ENCODE data around the gene AMH. TPM values are rescaled to one million over a fixed set of nuclear protein-coding genes. Genes with fewer than 3 reads are reported as not detected.

AMH gene
- total and polyA plus RNA-seq, 2 experiments from 2014 or later: 1.9 to 6.8 TPM

DNA sequence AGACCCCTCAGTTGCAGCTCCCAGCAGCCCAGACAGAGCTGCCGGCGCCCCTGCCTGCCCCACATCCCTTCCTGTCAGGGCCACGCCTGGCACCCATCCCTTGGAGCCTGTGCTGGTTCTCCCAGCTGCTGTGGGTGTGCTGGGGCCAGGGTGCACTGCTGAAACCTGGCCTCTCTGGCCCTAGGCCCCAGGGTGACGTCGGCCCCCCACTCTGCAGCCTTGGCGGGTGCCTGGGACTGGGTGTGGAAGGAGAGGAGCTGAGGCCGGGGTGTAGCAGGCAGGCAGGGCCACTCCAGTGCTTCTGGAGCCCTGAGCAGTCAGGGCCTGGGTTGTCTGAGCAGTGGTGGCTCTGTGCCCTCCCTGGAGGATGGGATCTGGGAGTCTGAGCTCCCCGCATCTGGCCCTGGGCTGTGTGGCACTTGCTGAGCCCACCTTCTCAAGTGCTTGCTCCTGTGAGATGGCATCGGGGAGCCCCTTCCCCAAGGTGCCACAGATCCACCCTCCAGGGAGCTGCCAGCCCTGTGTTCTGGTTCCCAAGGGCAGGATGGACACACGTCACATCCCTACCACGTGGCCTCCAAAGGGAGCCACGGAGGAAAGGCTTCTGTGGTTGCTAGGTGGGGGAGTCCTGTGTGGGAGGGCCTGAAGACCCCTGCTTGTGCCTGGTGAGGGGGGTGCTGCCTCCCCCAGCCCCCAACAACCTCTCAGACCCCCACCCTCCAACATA lies 18.2 kb upstream of the AMH start (continued):
- TF ChIP-seq, protein P1, sequence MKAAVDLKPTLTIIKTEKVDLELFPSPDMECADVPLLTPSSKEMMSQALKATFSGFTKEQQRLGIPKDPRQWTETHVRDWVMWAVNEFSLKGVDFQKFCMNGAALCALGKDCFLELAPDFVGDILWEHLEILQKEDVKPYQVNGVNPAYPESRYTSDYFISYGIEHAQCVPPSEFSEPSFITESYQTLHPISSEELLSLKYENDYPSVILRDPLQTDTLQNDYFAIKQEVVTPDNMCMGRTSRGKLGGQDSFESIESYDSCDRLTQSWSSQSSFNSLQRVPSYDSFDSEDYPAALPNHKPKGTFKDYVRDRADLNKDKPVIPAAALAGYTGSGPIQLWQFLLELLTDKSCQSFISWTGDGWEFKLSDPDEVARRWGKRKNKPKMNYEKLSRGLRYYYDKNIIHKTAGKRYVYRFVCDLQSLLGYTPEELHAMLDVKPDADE (IDR thresholded peaks at IDR 0.05): no peak

DNA sequence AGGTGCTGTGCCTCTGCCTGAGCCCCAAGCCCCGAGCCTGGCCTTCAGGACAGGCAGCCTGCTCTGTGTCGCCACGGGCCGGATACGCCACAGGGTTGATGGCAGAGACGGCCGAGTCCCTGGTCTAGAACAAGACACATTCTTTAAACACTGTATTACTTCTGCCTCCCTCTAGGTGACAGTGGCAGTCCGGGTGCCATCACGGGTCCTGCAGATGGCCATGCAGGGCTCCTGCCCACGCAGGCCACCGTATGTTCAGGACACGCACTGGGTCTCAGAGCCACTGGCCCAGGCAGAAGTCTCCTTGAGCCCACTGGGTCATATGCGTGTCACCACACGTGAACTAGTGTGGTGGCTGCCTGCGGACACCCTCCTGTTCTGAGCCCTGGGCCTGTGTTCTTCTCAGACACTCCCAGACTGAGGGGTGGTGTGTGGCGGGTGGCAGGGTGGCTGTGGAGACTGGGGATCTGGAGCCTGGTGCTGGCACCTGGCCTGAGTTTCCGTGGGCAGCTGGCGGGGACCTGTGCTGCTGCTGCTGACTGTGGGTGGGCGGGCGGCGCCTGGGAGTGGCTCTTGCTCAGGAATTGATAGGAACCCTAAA lies 17.4 kb upstream of the AMH start:
- peaks cover 20% of the 10 kb centered on the region for H3K79me2 ChIP-seq (replicated peaks; ENCODE audit: insufficient read depth)
- TF ChIP-seq, protein P2, sequence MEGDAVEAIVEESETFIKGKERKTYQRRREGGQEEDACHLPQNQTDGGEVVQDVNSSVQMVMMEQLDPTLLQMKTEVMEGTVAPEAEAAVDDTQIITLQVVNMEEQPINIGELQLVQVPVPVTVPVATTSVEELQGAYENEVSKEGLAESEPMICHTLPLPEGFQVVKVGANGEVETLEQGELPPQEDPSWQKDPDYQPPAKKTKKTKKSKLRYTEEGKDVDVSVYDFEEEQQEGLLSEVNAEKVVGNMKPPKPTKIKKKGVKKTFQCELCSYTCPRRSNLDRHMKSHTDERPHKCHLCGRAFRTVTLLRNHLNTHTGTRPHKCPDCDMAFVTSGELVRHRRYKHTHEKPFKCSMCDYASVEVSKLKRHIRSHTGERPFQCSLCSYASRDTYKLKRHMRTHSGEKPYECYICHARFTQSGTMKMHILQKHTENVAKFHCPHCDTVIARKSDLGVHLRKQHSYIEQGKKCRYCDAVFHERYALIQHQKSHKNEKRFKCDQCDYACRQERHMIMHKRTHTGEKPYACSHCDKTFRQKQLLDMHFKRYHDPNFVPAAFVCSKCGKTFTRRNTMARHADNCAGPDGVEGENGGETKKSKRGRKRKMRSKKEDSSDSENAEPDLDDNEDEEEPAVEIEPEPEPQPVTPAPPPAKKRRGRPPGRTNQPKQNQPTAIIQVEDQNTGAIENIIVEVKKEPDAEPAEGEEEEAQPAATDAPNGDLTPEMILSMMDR (conservative IDR thresholded peaks at IDR 0.05; ENCODE audit: low read depth in 2 of 2): peak; percentile 20 to 31; a peak in 2 of 4 replicates
- peak; percentile 36 for TF ChIP-seq POLR2AphosphoS5 (IDR thresholded peaks at IDR 0.05; ENCODE audit: low read depth)
- TF ChIP-seq ZNF114 (CRISPR knock-in tag; IDR thresholded peaks at IDR 0.05): no peak
- H2AFZ ChIP-seq: no peak overlapping the region
- H3K9me2 ChIP-seq (ENCODE audit: insufficient read depth): no peaks in the 10 kb centered on the region
- peaks cover 19% of the 10 kb centered on the region for H3K27me3 Mint-ChIP-seq (ENCODE audit: insufficient read depth, low read depth, poor library complexity)
- H3K4me3 Mint-ChIP-seq: no peak overlapping the region
- H3K4me2 ChIP-seq: no peak overlapping the region
- no peak for DNase-seq (ENCODE audit: low spot score)
- H3K27ac ChIP-seq (ENCODE audit: low read depth): 0 out of 2 replicates have a peak overlapping the region, but pooled peaks have one; percentile 26
- H3K36me3 ChIP-seq (ENCODE audit: insufficient read depth): no peaks in the 10 kb centered on the region
- ATAC-seq: no peak; the same call in 2 of the 3 replicates
- peaks cover 31% of the 10 kb centered on the region for H3K36me3 Mint-ChIP-seq (ENCODE audit: low read depth)
- H3K27ac Mint-ChIP-seq: peak overlapping the region; percentile 75
- H3K4me3 ChIP-seq: no peak overlapping the region
- peaks cover 8% of the 10 kb centered on the region; the same call in 2 of the 3 replicates for H3K9me3 Mint-ChIP-seq
- H3K4me1 ChIP-seq (ENCODE audit: insufficient read depth): 0 out of 2 replicates have a peak, but pooled peaks cover 3% of the 10 kb centered on the region
- no peaks in the 10 kb centered on the region for H3K27me3 ChIP-seq (ENCODE audit: insufficient read depth)
- H4K20me1 ChIP-seq (replicated peaks; ENCODE audit: insufficient read depth): peaks cover 3% of the 10 kb centered on the region
- peaks cover 8% of the 10 kb centered on the region for H3K4me1 Mint-ChIP-seq
- 0 out of 2 replicates have a peak, but pooled peaks cover 13% of the 10 kb centered on the region for H3F3A ChIP-seq (replicated peaks; ENCODE audit: low read depth)

GRCh38 chr19:2232286-2233151 lies 16.6 kb upstream of the AMH start:
- Histone ChIP-seq H3F3A (replicated peaks; ENCODE audit: low read depth) (0 out of 2 replicates have a peak, but pooled peaks cover 20% of the 10 kb centered on the region), H3K27ac (ENCODE audit: low read depth) (0 out of 2 replicates have a peak overlapping the region, but pooled peaks have one; percentile 50), H3K79me2 (replicated peaks; ENCODE audit: insufficient read depth) (peaks cover 27% of the 10 kb centered on the region), H2AFZ (no peak overlapping the region), H3K36me3 (ENCODE audit: insufficient read depth) (no peaks in the 10 kb centered on the region), H3K27me3 (ENCODE audit: insufficient read depth) (no peaks in the 10 kb centered on the region), H4K20me1 (replicated peaks; ENCODE audit: insufficient read depth) (peaks cover 7% of the 10 kb centered on the region), H3K9me2 (ENCODE audit: insufficient read depth) (no peaks in the 10 kb centered on the region), H3K4me1 (ENCODE audit: insufficient read depth) (peaks cover 3% of the 10 kb centered on the region; the same call in 1 of the 2 replicates), H3K4me3 (no peak overlapping the region), H3K4me2 (no peak overlapping the region)
- Mint-ChIP-seq H3K27me3 (ENCODE audit: insufficient read depth, low read depth, poor library complexity) (peaks cover 19% of the 10 kb centered on the region), H3K9me3 (peaks cover 12% of the 10 kb centered on the region; the same call in 2 of the 3 replicates), H3K4me1 (peaks cover 8% of the 10 kb centered on the region), H3K27ac (peak overlapping the region; percentile 80), H3K4me3 (no peak overlapping the region), H3K36me3 (ENCODE audit: low read depth) (peaks cover 32% of the 10 kb centered on the region)
- TF ChIP-seq, protein P1 (IDR thresholded peaks at IDR 0.05): no peak
- TF ChIP-seq ZNF331 (CRISPR knock-in tag; IDR thresholded peaks at IDR 0.05; ENCODE audit: low read depth): no peak
- TF ChIP-seq, protein P2 (conservative IDR thresholded peaks at IDR 0.05; ENCODE audit: low read depth in 2 of 2): 0 out of 4 replicates have a peak, but pooled peaks of 1 of the 2 experiments have one; percentile 19
- DNase-seq (ENCODE audit: low spot score): no peak
- no peak for ATAC-seq

Data from GM23338 (cell line).